H9 (cell line): ENCODE measurements around the gene RHOV. TPM values are rescaled to one million over a fixed set of nuclear protein-coding genes. Genes with fewer than 3 reads are reported as not detected.

Experiments used
- DNase-seq: peaks from one replicate; pipeline ENCODE4 v3.0.0-alpha.2; 2017
- H2AFZ ChIP-seq: one replicate; pipeline ENCODE4 v1.6.1; 2013; ENCODE audit warnings: mild to moderate bottlenecking, low read length, control low read depth, moderate library complexity
- H2AK5ac ChIP-seq: 2 replicates; pipeline ENCODE4 v1.6.1; 2013; ENCODE audit warnings: low read length, control low read depth, mixed read lengths; ENCODE audit not compliant: insufficient read length
- H2BK120ac ChIP-seq: one replicate; pipeline ENCODE4 v1.6.1; 2013; ENCODE audit warnings: low read depth, mild to moderate bottlenecking, low read length, control low read depth, inconsistent platforms; ENCODE audit not compliant: poor library complexity, severe bottlenecking
- H2BK12ac ChIP-seq: 2 replicates; pipeline ENCODE4 v1.6.1; 2013; ENCODE audit warnings: low read length, control low read depth, mixed read lengths, low read depth; ENCODE audit not compliant: insufficient read length
- H2BK15ac ChIP-seq: 2 replicates; pipeline ENCODE4 v1.6.1; 2013; ENCODE audit warnings: low read depth, low read length, control low read depth
- H2BK20ac ChIP-seq: one replicate; pipeline ENCODE4 v1.6.1; 2013; ENCODE audit warnings: low read depth, mild to moderate bottlenecking, low read length, control low read depth, inconsistent platforms; ENCODE audit not compliant: poor library complexity, severe bottlenecking
- H2BK5ac ChIP-seq: 2 replicates; pipeline ENCODE4 v1.6.1; 2013; ENCODE audit warnings: low read length, control low read depth, mixed read lengths; ENCODE audit not compliant: insufficient read length
- H3K14ac ChIP-seq: 2 replicates; pipeline ENCODE4 v1.6.1; 2013; ENCODE audit warnings: low read length, control low read depth; ENCODE audit not compliant: insufficient read depth
- H3K18ac ChIP-seq: 2 replicates; pipeline ENCODE4 v1.6.1; 2013; ENCODE audit warnings: low read depth, mild to moderate bottlenecking, mixed read lengths, low read length, control low read depth; ENCODE audit not compliant: insufficient read length
- H3K23ac ChIP-seq: 2 replicates; pipeline ENCODE4 v1.6.1; 2013; ENCODE audit warnings: low read length, control low read depth, mixed read lengths, low read depth; ENCODE audit not compliant: insufficient read length
- H3K23me2 ChIP-seq: 2 replicates; pipeline ENCODE4 v1.6.1; 2013; ENCODE audit warnings: low read depth, mild to moderate bottlenecking, mixed read lengths, low read length, control low read depth; ENCODE audit not compliant: insufficient read length, poor library complexity, severe bottlenecking
- H3K27ac ChIP-seq: 2 replicates; pipeline ENCODE4 v1.5.1; 2013; ENCODE audit warnings: low read length, control low read depth, mixed read lengths, low read depth; ENCODE audit not compliant: insufficient read length
- H3K27me3 ChIP-seq: 2 replicates; pipeline ENCODE4 v1.6.1; 2013; ENCODE audit warnings: low read length, control low read depth, inconsistent platforms; ENCODE audit not compliant: insufficient read depth
- H3K4ac ChIP-seq: 2 replicates; pipeline ENCODE4 v1.6.1; 2013; ENCODE audit warnings: low read depth, mild to moderate bottlenecking, control low read depth, inconsistent platforms, low read length, moderate library complexity
- H3K4me1 ChIP-seq: 2 replicates; pipeline ENCODE4 v1.6.1; 2013; ENCODE audit warnings: low read length, control low read depth, inconsistent platforms; ENCODE audit not compliant: insufficient read depth
- H3K4me2 ChIP-seq: 2 replicates; pipeline ENCODE4 v1.6.1; 2013; ENCODE audit warnings: low read length, control low read depth, mixed read lengths; ENCODE audit not compliant: insufficient read length, insufficient read depth
- H3K56ac ChIP-seq: 2 replicates; pipeline ENCODE4 v1.6.1; 2013; ENCODE audit warnings: low read depth, mild to moderate bottlenecking, mixed read lengths, low read length, control low read depth; ENCODE audit not compliant: insufficient read length
- H3K79me1 ChIP-seq: 2 replicates; pipeline ENCODE4 v1.6.1; 2013; ENCODE audit warnings: low read depth, mild to moderate bottlenecking, moderate library complexity, low read length, control low read depth, inconsistent platforms; ENCODE audit not compliant: insufficient read depth, poor library complexity, severe bottlenecking
- H3K79me2 ChIP-seq: 2 replicates; pipeline ENCODE4 v1.6.1; 2013; ENCODE audit warnings: low read length, control low read depth, inconsistent platforms; ENCODE audit not compliant: insufficient read depth
- H3K9ac ChIP-seq: 2 replicates; pipeline ENCODE4 v1.6.1; 2013; ENCODE audit warnings: low read length, control low read depth, mixed read lengths; ENCODE audit not compliant: insufficient read length; ENCODE audit errors: extremely low read depth
- H3K9me3 ChIP-seq: one replicate; pipeline ENCODE4 v1.6.1; 2013; ENCODE audit warnings: low read depth, low read length, inconsistent platforms; ENCODE audit not compliant: control insufficient read depth
- H3T11ph ChIP-seq: one replicate; pipeline ENCODE4 v1.6.1; 2013; ENCODE audit warnings: mild to moderate bottlenecking, low read length, control low read depth, inconsistent platforms
- H4K20me1 ChIP-seq: one replicate; pipeline ENCODE4 v1.6.1; 2013; ENCODE audit not compliant: control insufficient read depth, insufficient read length, insufficient read depth
- H4K5ac ChIP-seq: 2 replicates; pipeline ENCODE4 v1.6.1; 2013; ENCODE audit warnings: low read depth, mild to moderate bottlenecking, mixed read lengths, low read length, control low read depth; ENCODE audit not compliant: insufficient read length
- H4K8ac ChIP-seq: replicated peaks from 2 replicates; pipeline ENCODE4 v1.6.1; 2013; ENCODE audit warnings: low read length, control low read depth, mixed read lengths, low read depth; ENCODE audit not compliant: insufficient read length
- H4K91ac ChIP-seq: 2 replicates; pipeline ENCODE4 v1.6.1; 2013; ENCODE audit warnings: low read depth, mild to moderate bottlenecking, moderate library complexity, mixed read lengths, low read length, control low read depth; ENCODE audit not compliant: insufficient read length
- H3K27ac Mint-ChIP-seq, 3 experiments: 2 replicates in 2 of 3; 3 replicates in 1 of 3; pipeline ENCODE4 v1.8.0; 2020 to 2021; ENCODE audit warnings: mixed read lengths in 3 of 3, mild to moderate bottlenecking in 1 of 3, moderate library complexity in 1 of 3
- H3K27me3 Mint-ChIP-seq: 2 replicates; pipeline ENCODE4 v1.8.0; 2021; ENCODE audit warnings: low read depth, mild to moderate bottlenecking, moderate library complexity, mixed read lengths
- H3K36me3 Mint-ChIP-seq, 3 experiments: 2 replicates in 2 of 3; 3 replicates in 1 of 3; pipeline ENCODE4 v1.8.0; 2020 to 2021; ENCODE audit warnings: low read depth in 3 of 3, mixed read lengths in 3 of 3; ENCODE audit not compliant: insufficient read depth in 1 of 3
- H3K4me1 Mint-ChIP-seq, 2 experiments: 2 replicates each; pipeline ENCODE4 v1.8.0; 2020; ENCODE audit warnings: mixed read lengths in 2 of 2
- H3K4me3 Mint-ChIP-seq, 2 experiments: 2 replicates in 1 of 2; 3 replicates in 1 of 2; pipeline ENCODE4 v1.8.0; 2020 to 2021; ENCODE audit warnings: mild to moderate bottlenecking in 2 of 2, mixed read lengths in 2 of 2, moderate library complexity in 1 of 2
- H3K9me3 Mint-ChIP-seq, 2 experiments: 2 replicates in 1 of 2; 3 replicates in 1 of 2; pipeline ENCODE4 v1.8.0; 2020; ENCODE audit warnings: mild to moderate bottlenecking in 2 of 2, mixed read lengths in 2 of 2, moderate library complexity in 1 of 2
- WGBS: extraction: QIAGEN DNeasy Blood & Tissue Kit; methylation state at CpG from one replicate; pipeline ENCODE4 v1.1.7; 2013; ENCODE audit warnings: missing lambda C conversion rate, low lambda C conversion rate, mixed read lengths; ENCODE audit not compliant: insufficient read length; ENCODE audit errors: extremely low coverage; 5-methylcytosine and 5-hydroxymethylcytosine counted together
- total RNA-seq: library from RNA; stranded (reverse); gene quantifications from 2 replicates; pipeline ENCODE4 v1.2.1, GENCODE V29; 2021
- TF ChIP-seq, protein P1 (sequence below): fragments of 200-600 bp; sonication (generic); conservative IDR thresholded peaks from 3 replicates; pipeline ENCODE4 v1.8.0; 2021; ENCODE audit warnings: antibody characterized with exemption, mild to moderate bottlenecking

The RHOV gene
- total RNA-seq, 1 experiment from 2014 or later: 3.9 TPM

GRCh38 chr15:40879609-40880008 is 5.6 kb upstream of the RHOV start:
- H3K4me1 Mint-ChIP-seq: peaks cover 8 to 9% of the 10 kb centered on the region in 2 experiments
- WGBS: no CpG with 5 or more reads among the region's 6 CpGs

More at GRCh38 chr15:40879609-40880008, 5.6 kb upstream of the RHOV start:
- H3K27me3 Mint-ChIP-seq: no peaks in the 10 kb centered on the region; the same call in none of the 2 replicates
- H3K27ac ChIP-seq: no peak overlapping the region
- no peaks in the 10 kb centered on the region for H4K20me1 ChIP-seq
- no peak overlapping the region for H2BK12ac ChIP-seq
- no peaks in the 10 kb centered on the region for H3K23me2 ChIP-seq
- no peaks in the 10 kb centered on the region; the same call in 1 of the 2 replicates for H3K4me1 ChIP-seq
- H2BK20ac ChIP-seq: no peak overlapping the region
- no peak overlapping the region for H3K4ac ChIP-seq
- H3K4me3 Mint-ChIP-seq: no peak overlapping the region
- no peaks in the 10 kb centered on the region for H3K79me1 ChIP-seq
- H3K56ac ChIP-seq: no peak overlapping the region
- no peak overlapping the region for H3K4me2 ChIP-seq
- no peak for DNase-seq
- H2BK120ac ChIP-seq: no peak overlapping the region
- no peak overlapping the region for H3K14ac ChIP-seq
- TF ChIP-seq, protein P1, sequence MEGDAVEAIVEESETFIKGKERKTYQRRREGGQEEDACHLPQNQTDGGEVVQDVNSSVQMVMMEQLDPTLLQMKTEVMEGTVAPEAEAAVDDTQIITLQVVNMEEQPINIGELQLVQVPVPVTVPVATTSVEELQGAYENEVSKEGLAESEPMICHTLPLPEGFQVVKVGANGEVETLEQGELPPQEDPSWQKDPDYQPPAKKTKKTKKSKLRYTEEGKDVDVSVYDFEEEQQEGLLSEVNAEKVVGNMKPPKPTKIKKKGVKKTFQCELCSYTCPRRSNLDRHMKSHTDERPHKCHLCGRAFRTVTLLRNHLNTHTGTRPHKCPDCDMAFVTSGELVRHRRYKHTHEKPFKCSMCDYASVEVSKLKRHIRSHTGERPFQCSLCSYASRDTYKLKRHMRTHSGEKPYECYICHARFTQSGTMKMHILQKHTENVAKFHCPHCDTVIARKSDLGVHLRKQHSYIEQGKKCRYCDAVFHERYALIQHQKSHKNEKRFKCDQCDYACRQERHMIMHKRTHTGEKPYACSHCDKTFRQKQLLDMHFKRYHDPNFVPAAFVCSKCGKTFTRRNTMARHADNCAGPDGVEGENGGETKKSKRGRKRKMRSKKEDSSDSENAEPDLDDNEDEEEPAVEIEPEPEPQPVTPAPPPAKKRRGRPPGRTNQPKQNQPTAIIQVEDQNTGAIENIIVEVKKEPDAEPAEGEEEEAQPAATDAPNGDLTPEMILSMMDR: no peak
- H3K27me3 ChIP-seq: no peaks in the 10 kb centered on the region
- H3T11ph ChIP-seq: no peak overlapping the region
- peaks cover 5 to 7% of the 10 kb centered on the region in 2 experiments; a peak in 4 of 5 replicates for H3K9me3 Mint-ChIP-seq
- no peak overlapping the region for H3K23ac ChIP-seq
- no peaks in the 10 kb centered on the region for H3K9me3 ChIP-seq
- no peaks in the 10 kb centered on the region for H3K36me3 Mint-ChIP-seq
- H3K18ac ChIP-seq: no peak overlapping the region
- no peak overlapping the region for H4K8ac ChIP-seq
- no peak overlapping the region for H2BK15ac ChIP-seq
- no peak overlapping the region for H4K91ac ChIP-seq
- no peaks in the 10 kb centered on the region for H3K79me2 ChIP-seq
- no peak overlapping the region for H3K9ac ChIP-seq
- no peak overlapping the region for H2AK5ac ChIP-seq
- no peak overlapping the region for H4K5ac ChIP-seq
- H3K27ac Mint-ChIP-seq: no peak overlapping the region; a peak in 1 of 7 replicates
- H2AFZ ChIP-seq: no peak overlapping the region
- H2BK5ac ChIP-seq: no peak overlapping the region
